Adipose tissue (tissue), 3 donors: ENCODE results near the gene PRR15L. TPM values are rescaled to one million over a fixed set of nuclear protein-coding genes. Genes with fewer than 3 reads are reported as not detected.
"Not testable (repeated sequence)": the region's sequence is repeated elsewhere in the genome, so short reads cannot be mapped to it uniquely, and the experiment has no call there.

Experiments used
- H3K27ac ChIP-seq: one replicate; pipeline ENCODE4 v1.5.1; 2013; ENCODE audit warnings: low read depth, low read length
- WGBS, 3 donors: extraction: QIAGEN DNeasy Blood & Tissue Kit; methylation state at CpG; one replicate each; pipeline ENCODE4 v1.1.7; 2013; 5-methylcytosine and 5-hydroxymethylcytosine counted together
- polyA plus RNA-seq, 3 donors: library from polyadenylated mRNA; stranded (reverse); fragments of 200-250 nt; gene quantifications; one replicate each; pipeline ENCODE4 v1.2.3, GENCODE V29; 2013
- donor health status: healthy with polysubstance abuse.
- donor health status: Bipolar disorder and iron deficiency.
- donor health status: healthy.

PRR15L gene
- polyA plus RNA-seq, result 10 to 100 TPM in 1 of 3 donors, 1 to 10 TPM in 2; 1.0 to 80.7 (median 7.1) TPM

GRCh38 chr17:47957591-47958490 lies at the start of gene PRR15L:
TSS of gene PRR15L (minus strand) at chr17:47957883. CDS start at chr17:47953234, 4,649 bp downstream.
- 22 to 66% (median 57%) methylated on average over 16 of the region's 16 CpGs for WGBS, 3 donors
- H3K27ac ChIP-seq, result no peak within 1 kb of the TSS

GRCh38 chr17:48006936-48007709 lies 49.4 kb upstream of the PRR15L start:
- no peak overlapping the region for H3K27ac ChIP-seq
- WGBS, 3 donors, result 86 to 90% (median 86%) methylated on average over 12 of the region's 12 CpGs

DNA sequence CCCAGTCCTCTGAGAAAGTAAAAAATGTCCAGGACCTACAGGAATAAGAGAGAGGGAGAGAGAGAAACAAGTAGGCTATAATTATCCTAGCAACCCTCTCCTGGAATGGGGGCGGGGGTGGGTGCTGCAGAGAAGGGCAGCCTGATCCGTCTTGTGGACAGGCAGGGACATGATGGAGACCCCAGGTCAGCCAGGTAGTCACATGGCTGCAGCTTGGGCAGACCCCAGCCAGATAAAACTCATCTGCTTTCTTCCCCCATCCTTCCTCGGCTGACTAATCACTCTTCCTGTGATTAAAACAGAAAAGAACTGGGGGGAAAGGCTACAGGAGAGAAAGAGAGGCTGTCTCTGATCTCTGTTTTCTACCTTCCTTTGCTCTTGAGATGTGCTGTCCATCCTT lies 47.3 kb upstream of the PRR15L start:
- no peak overlapping the region for H3K27ac ChIP-seq
- 54 to 62% (median 61%) methylated on average over 3 of the region's 3 CpGs for WGBS, 3 donors

- H3K27ac ChIP-seq, result no peak overlapping the region
- 73 to 77% (median 77%) methylated on average over 17 of the region's 17 CpGs for WGBS, 3 donors
Observed at GRCh38 chr17:48003417-48004151, 45.9 kb upstream of the PRR15L start.

- 66 to 76% (median 68%) methylated on average over 7 of the region's 7 CpGs for WGBS, 3 donors
- no peak overlapping the region for H3K27ac ChIP-seq
Observed at GRCh38 chr17:48002916-48003416, 45.3 kb upstream of the PRR15L start.

- no peak overlapping the region for H3K27ac ChIP-seq
- 15 to 61% (median 17%) methylated on average over 4 of the region's 4 CpGs for WGBS, 3 donors
Observed at GRCh38 chr17:48002266-48002915, 44.7 kb upstream of the PRR15L start.

DNA sequence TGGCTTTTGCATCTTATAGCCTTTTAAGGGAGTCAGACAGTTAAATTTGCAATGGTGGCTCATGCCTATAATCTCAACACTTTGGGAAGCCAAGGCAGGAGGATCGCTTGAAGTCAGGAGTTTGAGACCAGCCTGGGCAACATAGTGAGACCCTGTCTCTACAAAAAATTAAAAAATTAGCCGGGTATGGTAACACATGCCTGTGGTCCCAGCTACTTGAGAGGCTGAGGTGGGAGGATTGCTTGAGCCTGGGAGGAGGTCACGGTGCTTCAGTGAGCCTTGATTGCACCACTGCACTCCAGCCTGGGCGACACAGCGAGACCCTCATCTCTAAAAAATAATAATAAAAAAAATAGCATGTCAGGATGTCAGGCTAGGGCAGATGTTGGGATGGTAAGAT lies 44.0 kb upstream of the PRR15L start:
- not testable (repeated sequence) for H3K27ac ChIP-seq
- WGBS, 3 donors, result 95 to 96% (median 96%) methylated on average over 5 of the region's 5 CpGs

GRCh38 chr17:48001197-48001596 lies 43.5 kb upstream of the PRR15L start:
- no peak overlapping the region for H3K27ac ChIP-seq
- 78 to 95% (median 92%) methylated on average over 1 of the region's 1 CpG for WGBS, 3 donors

- no peak overlapping the region for H3K27ac ChIP-seq
- WGBS, 3 donors, result 50 to 65% (median 57%) methylated on average over 4 of the region's 4 CpGs
Observed at GRCh38 chr17:47999582-47999981, 41.9 kb upstream of the PRR15L start.

DNA sequence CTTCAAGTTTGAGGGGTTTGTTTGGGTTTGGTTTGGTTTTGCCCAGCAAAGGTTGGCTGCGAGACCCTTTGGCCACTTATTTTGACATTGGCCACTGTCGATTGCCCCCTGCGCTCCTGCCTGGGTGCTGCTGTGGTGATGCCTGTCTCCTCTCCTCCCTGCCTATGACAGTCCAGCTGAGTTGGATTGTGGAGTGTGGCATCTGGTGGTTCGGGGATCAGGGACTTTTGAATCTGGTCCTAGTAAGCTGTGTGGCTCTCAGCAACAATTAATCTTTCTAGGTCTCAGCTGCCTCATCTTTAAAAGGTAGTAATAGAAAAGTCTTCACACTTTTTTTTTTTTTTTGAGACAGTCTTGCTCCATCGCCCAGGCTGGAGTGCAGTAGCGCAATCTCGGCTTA lies 40.4 kb upstream of the PRR15L start:
- 89 to 94% (median 94%) methylated on average over 7 of the region's 7 CpGs for WGBS, 3 donors

GRCh38 chr17:47997586-47997985 lies 39.9 kb upstream of the PRR15L start:
- WGBS, 3 donors, result 72 to 86% (median 76%) methylated on average over 7 of the region's 7 CpGs
- H3K27ac ChIP-seq, result no peak overlapping the region

More for the DNA sequence above, 40.4 kb upstream of the PRR15L start:
- no peak overlapping the region for H3K27ac ChIP-seq

DNA sequence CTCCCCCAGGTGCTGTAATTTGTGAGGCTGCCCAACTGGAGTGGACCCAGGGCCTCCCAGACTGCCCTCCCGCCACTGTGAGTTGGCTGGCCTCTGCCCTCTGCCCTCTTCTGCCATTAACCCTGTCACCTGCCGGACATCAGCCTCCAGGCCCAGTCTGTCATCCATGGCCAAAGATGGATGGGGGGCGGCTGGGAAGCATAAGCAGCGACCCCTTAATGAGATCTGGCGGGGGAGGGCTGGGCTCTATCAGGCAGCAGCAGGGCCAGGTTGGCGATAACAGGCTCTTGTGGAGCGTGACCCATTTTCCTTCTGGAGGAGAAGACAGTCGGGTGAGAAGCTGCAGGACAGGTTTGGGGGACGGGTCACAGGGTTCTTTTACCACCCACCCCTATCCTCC lies 38.5 kb upstream of the PRR15L start:
- H3K27ac ChIP-seq, result no peak overlapping the region
- WGBS, 3 donors, result 76 to 87% (median 79%) methylated on average over 9 of the region's 9 CpGs

DNA sequence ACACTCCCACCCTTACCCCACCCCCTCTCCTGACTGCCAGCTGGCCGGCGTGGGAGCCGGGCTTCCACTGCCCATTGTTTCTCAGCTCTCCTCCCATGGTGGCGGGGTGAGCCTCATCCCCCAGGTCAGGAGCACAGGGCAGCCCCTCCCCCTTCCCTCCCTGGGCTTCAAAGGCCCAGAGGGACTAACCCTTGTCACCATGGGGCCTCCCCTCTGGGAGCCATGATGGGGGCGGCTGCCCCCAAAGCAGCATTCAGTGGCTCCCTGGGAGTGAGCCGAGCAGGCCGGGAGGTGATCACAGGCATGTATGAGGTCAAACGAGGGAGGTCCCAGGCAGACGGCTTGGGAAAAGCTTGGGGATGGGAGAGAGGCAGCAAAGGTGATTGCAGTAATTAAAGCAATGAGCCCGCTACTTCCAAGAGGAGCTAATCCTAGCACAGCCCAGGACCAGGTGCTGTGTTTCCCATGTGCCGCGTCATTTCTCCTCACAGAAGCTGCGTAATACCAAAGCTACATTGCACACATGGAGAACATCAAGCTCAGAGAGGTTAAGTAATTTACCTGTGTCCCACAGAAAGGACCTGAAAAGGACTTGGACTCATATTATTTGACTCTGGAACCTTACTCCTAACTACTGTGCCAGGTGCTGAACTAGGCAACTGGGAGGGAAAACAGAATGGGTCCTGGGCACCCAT lies 37.7 kb upstream of the PRR15L start:
- WGBS, 3 donors, result 52 to 86% (median 77%) methylated on average over 12 to 13 of the region's 13 CpGs
- no peak overlapping the region for H3K27ac ChIP-seq

DNA sequence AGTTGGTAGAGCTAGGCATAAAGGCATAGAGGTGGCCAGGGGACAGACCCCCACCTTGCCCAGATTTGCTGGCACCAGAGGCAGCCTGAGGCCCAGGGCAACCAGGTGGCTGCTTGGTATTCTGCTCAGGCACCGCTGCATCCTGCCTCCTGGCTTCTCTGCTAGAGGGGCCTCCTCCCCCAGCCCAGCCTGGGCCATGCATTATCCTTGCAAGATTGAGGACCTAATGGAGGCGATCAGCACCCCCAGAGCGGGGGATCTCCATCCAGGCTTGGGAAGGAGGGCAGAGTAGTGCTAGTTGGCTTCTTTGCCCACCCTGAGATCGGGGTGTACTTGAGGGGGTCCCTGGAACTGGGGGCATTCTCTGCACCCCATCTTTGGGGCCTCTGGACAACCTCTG lies 37.0 kb upstream of the PRR15L start:
- WGBS, 3 donors, result 92 to 95% (median 92%) methylated on average over 4 of the region's 4 CpGs
- H3K27ac ChIP-seq, result no peak overlapping the region

DNA sequence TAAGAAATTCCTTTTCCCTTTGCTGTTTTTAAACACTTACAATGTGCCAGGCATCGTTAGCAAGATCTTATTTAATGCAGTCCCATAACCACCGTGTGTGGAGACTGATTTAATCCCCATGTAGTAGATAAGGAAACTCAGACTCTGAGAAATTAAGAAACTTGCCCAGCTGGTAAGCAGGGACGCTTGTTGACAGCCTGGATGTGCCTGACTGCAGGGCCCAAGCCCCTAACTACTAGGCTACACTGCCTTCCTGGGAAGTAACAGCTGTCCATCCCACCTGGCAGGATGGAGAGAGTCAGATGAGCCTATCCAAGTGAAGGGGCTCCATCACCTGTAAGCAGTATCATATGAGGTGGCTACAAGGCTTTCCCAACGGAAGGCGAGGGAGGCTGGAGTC lies 36.3 kb upstream of the PRR15L start:
- 60 to 92% (median 85%) methylated on average over 5 of the region's 5 CpGs for WGBS, 3 donors
- H3K27ac ChIP-seq, result no peak overlapping the region

- 66 to 76% (median 76%) methylated on average over 9 of the region's 9 CpGs for WGBS, 3 donors
- H3K27ac ChIP-seq, result no peak overlapping the region
Observed at GRCh38 chr17:47993031-47993564, 35.4 kb upstream of the PRR15L start.

GRCh38 chr17:47992216-47992615 lies 34.5 kb upstream of the PRR15L start:
- WGBS, 3 donors, result 67 to 79% (median 78%) methylated on average over 4 of the region's 4 CpGs

More at GRCh38 chr17:47992216-47992615, 34.5 kb upstream of the PRR15L start:
- H3K27ac ChIP-seq, result no peak overlapping the region
